H1 (cell line): ENCODE measurements around the gene PDLIM3. TPM values are rescaled to one million over a fixed set of nuclear protein-coding genes. Genes with fewer than 3 reads are reported as not detected.

Experiments
- CTCF ChIA-PET: fragments of 300-600 bp; sonication (Branson Sonifier 250); formaldehyde crosslinking; loops from one replicate; lab custom pipeline; 2021; ENCODE audit not compliant: partially characterized antibody; lab: Charles Lee
- POLR2A ChIA-PET: fragments of 300-600 bp; sonication (Branson Sonifier 250); formaldehyde crosslinking; loops from one replicate; lab custom pipeline; 2021; ENCODE audit warnings: inconsistent platforms; ENCODE audit not compliant: partially characterized antibody; lab: Charles Lee
- DNase-seq, 2 experiments: peaks; one replicate each; pipeline versions ENCODE4 v3.0.0 to v3.0.0-alpha.2; 2010 to 2022; ENCODE audit warnings: low spot score in 2 of 2, low read depth in 1 of 2, mixed read lengths in 1 of 2
- FAIRE-seq: peaks from 2 replicates; lab custom pipeline; 2011; peaks lifted over from hg19 to GRCh38; lab: Jason Lieb, UNC
- H2AFZ ChIP-seq: 2 replicates; pipeline ENCODE4 v1.8.1; 2012; ENCODE audit warnings: low read length, inconsistent platforms
- H2AK5ac ChIP-seq: 2 replicates; pipeline ENCODE4 v1.6.1; 2013; ENCODE audit warnings: low read depth, low read length
- H2BK120ac ChIP-seq: replicated peaks from 2 replicates; pipeline ENCODE3; 2013; ENCODE audit warnings: low read depth, low read length, inconsistent platforms
- H2BK12ac ChIP-seq: 2 replicates; pipeline ENCODE4 v1.6.1; 2013; ENCODE audit warnings: low read depth, low read length
- H2BK15ac ChIP-seq: 2 replicates; pipeline ENCODE4 v1.6.1; 2013; ENCODE audit warnings: low read length
- H2BK20ac ChIP-seq: 2 replicates; pipeline ENCODE4 v1.6.1; 2013; ENCODE audit warnings: low read length
- H2BK5ac ChIP-seq: 2 replicates; pipeline ENCODE4 v1.6.1; 2013; ENCODE audit warnings: low read depth, low read length
- H3K14ac ChIP-seq: 2 replicates; pipeline ENCODE4 v1.6.1; 2013; ENCODE audit warnings: inconsistent platforms; ENCODE audit not compliant: insufficient read length
- H3K18ac ChIP-seq: 2 replicates; pipeline ENCODE4 v1.6.1; 2013; ENCODE audit warnings: low read length; ENCODE audit errors: extremely low read depth
- H3K23ac ChIP-seq: 2 replicates; pipeline ENCODE4 v1.6.1; 2013; ENCODE audit warnings: inconsistent platforms; ENCODE audit not compliant: insufficient read length
- H3K23me2 ChIP-seq: 2 replicates; pipeline ENCODE4 v1.6.1; 2013; ENCODE audit warnings: low read depth, low read length
- H3K27ac ChIP-seq: 2 replicates; pipeline ENCODE4 v1.6.1; 2011; ENCODE audit warnings: low read depth, low read length, inconsistent platforms
- H3K27me3 ChIP-seq, 4 experiments: replicated peaks in 1 of 4; 1 replicate in 1 of 4; 2 replicates in 3 of 4; pipeline versions ENCODE4 v1.6.1 to v1.8.1; 2011 to 2013; ENCODE audit warnings: low read length in 3 of 4, mild to moderate bottlenecking in 3 of 4, inconsistent platforms in 2 of 4, mixed read lengths in 2 of 4, moderate library complexity in 1 of 4; ENCODE audit not compliant: control insufficient read depth in 3 of 4, insufficient read depth in 3 of 4; ENCODE audit errors: extremely low read depth in 1 of 4
- H3K36me3 ChIP-seq, 4 experiments: 2 replicates each; pipeline versions ENCODE4 v1.6.1 to v1.8.1; 2011 to 2013; ENCODE audit warnings: mild to moderate bottlenecking in 4 of 4, low read length in 3 of 4, moderate library complexity in 2 of 4, control low read depth in 1 of 4, inconsistent platforms in 1 of 4; ENCODE audit not compliant: insufficient read depth in 4 of 4, control insufficient read depth in 2 of 4
- H3K4ac ChIP-seq: replicated peaks from 2 replicates; pipeline ENCODE3; 2013; ENCODE audit warnings: low read length, low read depth, mixed read lengths, inconsistent platforms; ENCODE audit not compliant: insufficient read length
- H3K4me1 ChIP-seq, 4 experiments: replicated peaks in 1 of 4; 1 replicate in 1 of 4; 2 replicates in 3 of 4; pipeline versions ENCODE4 v1.6.1 to v1.8.1; 2011 to 2013; ENCODE audit warnings: low read length in 3 of 4, inconsistent platforms in 2 of 4, mixed read lengths in 1 of 4; ENCODE audit not compliant: insufficient read depth in 4 of 4, control insufficient read depth in 3 of 4
- H3K4me2 ChIP-seq, 2 experiments: 2 replicates each; pipeline versions ENCODE4 v1.6.1 to v1.8.1; 2011 to 2013; ENCODE audit warnings: low read depth in 2 of 2, low read length in 2 of 2, control low read depth in 1 of 2, inconsistent platforms in 1 of 2, mild to moderate bottlenecking in 1 of 2; ENCODE audit not compliant: insufficient read depth in 1 of 2
- H3K4me3 ChIP-seq, 4 experiments: fragments of 200-600, 300-600 bp in 1 of 4; sonication (generic), shearing (Covaris generic), sonication (Bioruptor Twin) in 1 of 4; 2 replicates each; pipeline versions ENCODE4 v1.5.1 to v1.8.1; 2011 to 2016; ENCODE audit warnings: low read length in 4 of 4, low read depth in 3 of 4, control low read depth in 2 of 4, inconsistent platforms in 2 of 4, mild to moderate bottlenecking in 2 of 4, mixed read lengths in 1 of 4, moderate library complexity in 1 of 4; ENCODE audit not compliant: insufficient read depth in 2 of 4; ENCODE audit errors: extremely low read depth in 1 of 4
- H3K56ac ChIP-seq: replicated peaks from 2 replicates; pipeline ENCODE3; 2013; ENCODE audit warnings: low read depth, mild to moderate bottlenecking, mixed read lengths, low read length, inconsistent platforms; ENCODE audit not compliant: insufficient read length
- H3K79me1 ChIP-seq: 2 replicates; pipeline ENCODE4 v1.6.1; 2013; ENCODE audit warnings: low read depth, low read length, control low read depth
- H3K79me2 ChIP-seq, 2 experiments: 2 replicates each; pipeline versions ENCODE4 v1.6.1 to v1.8.1; 2012 to 2013; ENCODE audit warnings: low read length in 2 of 2, mild to moderate bottlenecking in 2 of 2, inconsistent platforms in 1 of 2; ENCODE audit not compliant: insufficient read depth in 2 of 2, control insufficient read depth in 1 of 2
- H3K9ac ChIP-seq, 4 experiments: replicated peaks in 1 of 4; 1 replicate in 1 of 4; 2 replicates in 3 of 4; pipeline versions ENCODE4 v1.6.1 to v1.8.1; 2011 to 2013; ENCODE audit warnings: low read depth in 3 of 4, low read length in 3 of 4, control low read depth in 2 of 4, mild to moderate bottlenecking in 2 of 4, moderate library complexity in 2 of 4, inconsistent platforms in 1 of 4; ENCODE audit errors: extremely low read depth in 1 of 4
- H3K9me3 ChIP-seq, 2 experiments: 2 replicates each; pipeline versions ENCODE4 v1.6.1 to v1.8.1; 2012 to 2013; ENCODE audit warnings: mild to moderate bottlenecking in 2 of 2, moderate library complexity in 2 of 2, control low read depth in 1 of 2, inconsistent platforms in 1 of 2, low read depth in 1 of 2, low read length in 1 of 2, mixed read lengths in 1 of 2; ENCODE audit not compliant: insufficient read depth in 2 of 2
- H4K20me1 ChIP-seq, 2 experiments: replicated peaks in 1 of 2; 2 replicates each; pipeline versions ENCODE3 to v1.8.1; 2011 to 2013; ENCODE audit warnings: inconsistent platforms in 2 of 2, low read length in 2 of 2, mild to moderate bottlenecking in 1 of 2; ENCODE audit not compliant: insufficient read depth in 2 of 2, control insufficient read depth in 1 of 2
- H4K5ac ChIP-seq: 2 replicates; pipeline ENCODE4 v1.6.1; 2013; ENCODE audit warnings: low read length, low read depth, mixed read lengths, inconsistent platforms; ENCODE audit not compliant: insufficient read length
- H4K8ac ChIP-seq: 2 replicates; pipeline ENCODE4 v1.8.0; 2013; ENCODE audit warnings: mild to moderate bottlenecking, moderate library complexity, low read length, inconsistent platforms; ENCODE audit not compliant: insufficient read depth; ENCODE audit errors: extremely low read depth
- H4K91ac ChIP-seq: replicated peaks from 2 replicates; pipeline ENCODE3; 2013; ENCODE audit warnings: low read length, mixed read lengths, inconsistent platforms; ENCODE audit not compliant: insufficient read length
- BCL11A ChIP-seq, 2 experiments: IDR thresholded peaks; one replicate each; pipeline ENCODE4 v1.6.1; 2011; ENCODE audit warnings: low read depth in 2 of 2, low read length in 2 of 2, mild to moderate bottlenecking in 2 of 2
- CEBPB ChIP-seq: IDR thresholded peaks from 2 replicates; pipeline ENCODE4 v1.6.1; 2012; ENCODE audit warnings: low read depth, low read length
- CREB1 ChIP-seq: IDR thresholded peaks from 2 replicates; pipeline ENCODE4 v1.6.1; 2012; ENCODE audit warnings: inconsistent platforms
- CTCF ChIP-seq, 3 experiments: IDR thresholded peaks; 1 replicate in 2 of 3; 2 replicates in 1 of 3; pipeline versions ENCODE4 v1.5.1 to v1.6.1; 2011; ENCODE audit warnings: low read length in 3 of 3, mild to moderate bottlenecking in 3 of 3, inconsistent platforms in 2 of 3, low read depth in 1 of 3, moderate library complexity in 1 of 3; ENCODE audit not compliant: insufficient read depth in 1 of 3; ENCODE audit errors: control extremely low read depth in 1 of 3
- HDAC2 ChIP-seq, 2 experiments: fragments of 300-600 bp in 1 of 2; sonication (generic) in 1 of 2; IDR thresholded peaks; 2 replicates each; pipeline ENCODE4 v1.6.1; 2011 to 2012; ENCODE audit warnings: low read depth in 2 of 2, low read length in 2 of 2, mild to moderate bottlenecking in 2 of 2, moderate library complexity in 2 of 2, borderline replicate concordance in 1 of 2, inconsistent platforms in 1 of 2
- HDAC6 ChIP-seq: IDR thresholded peaks from one replicate; pipeline ENCODE4 v1.7.1; 2012; ENCODE audit warnings: low read depth, mild to moderate bottlenecking, inconsistent platforms, low read length, moderate library complexity
- KDM4A ChIP-seq: IDR thresholded peaks from one replicate; pipeline ENCODE4 v1.7.1; 2012; ENCODE audit warnings: low read depth, mild to moderate bottlenecking, moderate library complexity, low read length, inconsistent platforms; ENCODE audit not compliant: severe bottlenecking
- RAD21 ChIP-seq, 2 experiments: IDR thresholded peaks in 1 of 2; conservative IDR thresholded peaks in 1 of 2; 2 replicates each; pipeline ENCODE4 v1.6.1; 2011; ENCODE audit warnings: low read depth in 2 of 2, low read length in 2 of 2, improper control_type of control experiment in 1 of 2, inconsistent platforms in 1 of 2, mild to moderate bottlenecking in 1 of 2, moderate library complexity in 1 of 2
- SIX5 ChIP-seq: IDR thresholded peaks from 2 replicates; pipeline ENCODE4 v1.6.1; 2011; ENCODE audit warnings: mild to moderate bottlenecking, low read depth, low read length
- TCF12 ChIP-seq: IDR thresholded peaks from 2 replicates; pipeline ENCODE4 v1.6.1; 2011; ENCODE audit warnings: low read depth, mild to moderate bottlenecking, low read length
- WGBS, 2 experiments: shearing (Covaris generic) in 1 of 2; methylation state at CpG; one replicate each; pipeline versions ENCODE4 v1.1.6 to v1.1.7; 2013 to 2015; ENCODE audit warnings: low lambda C conversion rate in 2 of 2, mixed read lengths in 2 of 2, inconsistent platforms in 1 of 2, low coverage in 1 of 2, missing lambda C conversion rate in 1 of 2; ENCODE audit not compliant: insufficient replicate concordance in 2 of 2, insufficient coverage in 1 of 2, insufficient read length in 1 of 2; ENCODE audit errors: extremely low coverage in 1 of 2, missing lambda C conversion rate in 1 of 2; 5-methylcytosine and 5-hydroxymethylcytosine counted together
- polyA plus RNA-seq, 7 experiments: library from polyadenylated mRNA; depleted of rRNA in 3 of 7; stranded (reverse) in 5 of 7; unstranded in 2 of 7; fragments of >200 nt in 5 of 7; fragments of 200-250 nt in 2 of 7; gene quantifications; 1 replicate in 5 of 7; 2 replicates in 1 of 7; 4 replicates in 1 of 7; pipeline versions ENCODE4 v1.2.1 to v1.2.3, GENCODE V29; 2011 to 2013; ENCODE audit warnings: missing spikeins in 2 of 7, mixed read lengths in 2 of 7
- total RNA-seq: library from RNA; stranded (reverse); fragmentation: NEBNext Ultra II Directional; extraction: Animal tissue kit (Norgen Biotek cat#: 25700); gene quantifications from 2 replicates; pipeline ENCODE4 v1.2.1, GENCODE V29; 2021

Gene PDLIM3
- total and polyA plus RNA-seq, 2 of the 8 experiments (the other 6 are each of a cell fraction or from before 2014, with no cell fraction given): 7.6 to 8.1 TPM

- Histone ChIP-seq H2AK5ac (no peak overlapping the region), H3K4me1 (peaks cover 0 to 3% (median under 1%) of the 10 kb centered on the region in 4 experiments; a peak in 1 of 7 replicates), H3K9ac (no peak overlapping the region), H3K27ac (no peak overlapping the region), H3K27me3 (0 out of 7 replicates have a peak, but pooled peaks cover 0 to 3% (median 0%) of the 10 kb centered on the region in 4 experiments), H3K14ac (no peak overlapping the region), H3K79me1 (no peaks in the 10 kb centered on the region), H3K4me2 (no peak overlapping the region), H2BK12ac (peak overlapping the region; percentile 75; the same call in 1 of the 2 replicates), H2BK5ac (0 out of 2 replicates have a peak overlapping the region, but pooled peaks have one; percentile 60), H3K36me3 (no peaks in the 10 kb centered on the region), H3K79me2 (no peaks in the 10 kb centered on the region), H2BK20ac (peak overlapping the region; percentile 61; the same call in 1 of the 2 replicates), H3K4me3 (no peak overlapping the region), H4K91ac (no peak overlapping the region), H4K8ac (no peak overlapping the region), H3K56ac (no peak overlapping the region), H3K23me2 (no peaks in the 10 kb centered on the region), H4K20me1 (no peaks in the 10 kb centered on the region), H3K23ac (no peak overlapping the region), H3K4ac (no peak overlapping the region), H3K18ac (peak overlapping the region; percentile 48; the same call in 1 of the 2 replicates), H4K5ac (no peak overlapping the region), H2BK15ac (no peak overlapping the region), H3K9me3 (peaks cover 4 to 5% of the 10 kb centered on the region in 2 experiments; a peak in 2 of 4 replicates), H2AFZ (0 out of 2 replicates have a peak overlapping the region, but pooled peaks have one; percentile 2), H2BK120ac (no peak overlapping the region)
- WGBS, 2 experiments: 87% methylated on average over 5 of the region's 5 CpGs; no CpG with 5 or more reads in 1 of the 2 experiments
- CTCF ChIA-PET: interaction anchor here (0.7 to 1.6 kb wide), 5 partner anchors 8 to 37 kb away, joined by 3 to 7 read pairs (median 4); no protein-coding TSS in a partner anchor
- DNase-seq (no peak), FAIRE-seq (no peak)
- POLR2A ChIA-PET: interaction anchor here (0.5 to 1.9 kb wide), 2 partner anchors 26 to 111 kb away, joined by 3 to 4 read pairs; no protein-coding TSS in a partner anchor
- TF ChIP-seq BCL11A (IDR thresholded peaks at IDR 0.05; ENCODE audit: low read depth in 2 of 2, low read length in 2 of 2): no peak
- no peak for TF ChIP-seq KDM4A
- no peak for TF ChIP-seq CEBPB
- TF ChIP-seq TCF12: no peak
- no peak for TF ChIP-seq SIX5
- TF ChIP-seq CREB1: no peak
- no peak for TF ChIP-seq CTCF (IDR thresholded peaks at IDR 0.05; ENCODE audit: control extremely low read depth in 1 of 3, insufficient read depth in 1 of 3, low read depth in 1 of 3, low read length in 3 of 3)
- no peak for TF ChIP-seq HDAC2 (IDR thresholded peaks at IDR 0.05; ENCODE audit: borderline replicate concordance in 1 of 2, low read depth in 2 of 2, low read length in 2 of 2)
- TF ChIP-seq HDAC6: no peak
- no peak for TF ChIP-seq RAD21 (IDR thresholded peaks at IDR 0.05 in 1 of 2, conservative IDR thresholded peaks at IDR 0.05 in 1 of 2; ENCODE audit: low read depth in 2 of 2, low read length in 2 of 2)
These were observed 25.0 kb upstream of the PDLIM3 start for GRCh38 chr4:185560316-185560715.
